ENCODE measurements around the gene PAH.

The PAH gene

GRCh38 chr12:102814691-102815367 is 102.2 kb downstream of the PAH start:
- DNase-seq, result no peak

GRCh38 chr12:102812344-102812743 is 104.7 kb downstream of the PAH start:
- no peak for DNase-seq

- no peak for DNase-seq
These were observed 105.8 kb downstream of the PAH start for GRCh38 chr12:102811110-102811737.

DNA sequence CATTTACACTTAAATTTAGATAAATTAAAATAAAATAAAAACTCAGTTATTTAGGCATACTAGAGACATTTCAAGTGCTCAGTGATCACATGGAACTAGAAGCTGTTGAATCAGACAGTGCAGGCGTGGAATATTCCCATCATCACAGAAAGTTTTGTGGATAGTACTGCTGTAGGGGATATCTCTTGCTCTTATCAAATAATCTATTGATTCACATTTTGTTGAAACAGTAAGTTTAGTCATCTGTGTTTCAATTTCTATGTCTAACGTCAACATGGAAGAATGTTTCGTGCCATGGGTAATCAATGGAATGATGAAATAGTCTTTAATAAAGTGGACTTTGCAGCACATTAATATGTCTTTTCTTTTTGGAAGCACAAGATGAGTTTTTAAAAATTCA is 108.6 kb downstream of the PAH start:
- no peak for DNase-seq

DNA sequence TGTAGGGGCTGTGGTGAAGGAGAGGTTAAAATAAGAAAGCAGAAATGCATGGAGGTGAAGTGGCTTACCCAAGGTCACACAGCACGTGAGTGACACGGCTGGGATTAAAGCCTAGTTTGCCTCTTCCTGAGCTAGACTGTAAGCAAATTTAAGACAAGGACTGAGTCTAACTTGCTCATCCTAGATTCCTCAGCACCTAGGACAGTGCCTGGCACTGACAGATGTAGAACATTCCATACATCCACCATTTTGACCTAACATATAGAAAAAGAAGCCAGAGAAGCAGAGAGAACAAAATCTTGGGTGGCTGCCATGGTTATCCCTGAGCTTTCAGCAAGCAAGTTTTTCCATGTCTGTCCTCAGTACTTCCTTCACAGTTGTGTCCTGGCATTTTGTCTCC is 110.5 kb downstream of the PAH start:
- DNase-seq, result no peak

GRCh38 chr12:102806110-102806509 is 110.9 kb downstream of the PAH start:
- DNase-seq, result no peak

DNA sequence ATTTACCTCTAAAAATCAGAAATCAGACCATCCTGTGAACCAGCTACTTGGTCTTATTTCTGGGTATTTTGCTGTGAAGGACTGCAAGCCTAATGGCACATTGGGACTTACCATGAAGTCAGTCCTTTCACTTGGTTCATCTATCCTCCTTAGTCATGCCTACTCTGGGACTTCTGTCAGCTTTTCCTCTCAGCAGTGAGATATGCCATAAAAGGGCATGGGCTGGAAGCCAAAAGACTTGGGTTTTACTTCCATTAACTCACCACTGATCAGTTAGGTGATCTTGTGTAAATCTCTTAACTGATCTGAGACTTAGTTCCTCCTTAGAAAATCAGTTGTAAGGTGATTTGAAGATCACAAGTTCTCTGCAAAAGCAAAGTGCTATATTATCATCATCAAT is 116.5 kb downstream of the PAH start:
- no peak for DNase-seq

GRCh38 chr12:102799229-102799628 is 117.8 kb downstream of the PAH start:
- DNase-seq, result no peak

DNA sequence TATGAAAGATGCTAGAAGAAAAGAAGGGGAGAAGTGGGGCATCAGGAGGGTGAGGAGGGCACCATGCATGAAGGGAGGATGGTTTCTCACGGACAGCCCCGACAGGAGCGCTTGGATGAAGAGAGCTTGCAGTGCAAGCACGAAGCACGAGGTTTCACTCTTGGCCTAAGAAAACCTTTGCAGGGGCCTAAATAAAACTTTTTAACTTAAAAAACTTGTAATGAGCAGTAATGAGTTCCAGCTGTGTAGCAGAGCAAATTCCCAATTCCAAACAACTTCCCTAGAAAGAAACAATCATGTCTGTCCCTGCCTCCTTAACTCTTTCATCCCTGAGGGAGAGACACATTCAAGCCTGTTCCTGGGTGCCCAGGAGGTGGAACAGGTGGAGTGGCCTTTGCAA is 119.5 kb downstream of the PAH start:
- DNase-seq, result no peak

- no peak for DNase-seq
These were observed 123.1 kb downstream of the PAH start for GRCh38 chr12:102793921-102794320.

Data from DMS79 (cell line).